H1 (cell line): Measurements from ENCODE around the gene ZBED6. TPM values are rescaled to one million over a fixed set of nuclear protein-coding genes. Genes with fewer than 3 reads are reported as not detected.

Source experiments
- ASH2L ChIP-seq: fragments of 200-600, 300-600 bp; sonication (generic); IDR thresholded peaks from one replicate; pipeline ENCODE4 v1.7.1; 2017; ENCODE audit warnings: low read length
- polyA plus RNA-seq, 7 experiments: library from polyadenylated mRNA; depleted of rRNA in 3 of 7; stranded (reverse) in 5 of 7; unstranded in 2 of 7; fragments of >200 nt in 5 of 7; fragments of 200-250 nt in 2 of 7; gene quantifications; 1 replicate in 5 of 7; 2 replicates in 1 of 7; 4 replicates in 1 of 7; pipeline versions ENCODE4 v1.2.1 to v1.2.3, GENCODE V29; 2011 to 2013; ENCODE audit warnings: missing spikeins in 2 of 7, mixed read lengths in 2 of 7
- total RNA-seq: library from RNA; stranded (reverse); fragmentation: NEBNext Ultra II Directional; extraction: Animal tissue kit (Norgen Biotek cat#: 25700); gene quantifications from 2 replicates; pipeline ENCODE4 v1.2.1, GENCODE V29; 2021

ZBED6 gene
- total and polyA plus RNA-seq, 2 of the 8 experiments (the other 6 are each of a cell fraction or from before 2014, with no cell fraction given), result 1.4 to 25.9 TPM

GRCh38 chr1:203839081-203839480, 43.7 kb downstream of the ZBED6 start (continued):
- no peak for TF ChIP-seq ASH2L
